Measurements from ENCODE around the gene SNRNP35.
"Not testable (repeated sequence)": the region's sequence is repeated elsewhere in the genome, so short reads cannot be mapped to it uniquely, and the experiment has no call there.

DNA sequence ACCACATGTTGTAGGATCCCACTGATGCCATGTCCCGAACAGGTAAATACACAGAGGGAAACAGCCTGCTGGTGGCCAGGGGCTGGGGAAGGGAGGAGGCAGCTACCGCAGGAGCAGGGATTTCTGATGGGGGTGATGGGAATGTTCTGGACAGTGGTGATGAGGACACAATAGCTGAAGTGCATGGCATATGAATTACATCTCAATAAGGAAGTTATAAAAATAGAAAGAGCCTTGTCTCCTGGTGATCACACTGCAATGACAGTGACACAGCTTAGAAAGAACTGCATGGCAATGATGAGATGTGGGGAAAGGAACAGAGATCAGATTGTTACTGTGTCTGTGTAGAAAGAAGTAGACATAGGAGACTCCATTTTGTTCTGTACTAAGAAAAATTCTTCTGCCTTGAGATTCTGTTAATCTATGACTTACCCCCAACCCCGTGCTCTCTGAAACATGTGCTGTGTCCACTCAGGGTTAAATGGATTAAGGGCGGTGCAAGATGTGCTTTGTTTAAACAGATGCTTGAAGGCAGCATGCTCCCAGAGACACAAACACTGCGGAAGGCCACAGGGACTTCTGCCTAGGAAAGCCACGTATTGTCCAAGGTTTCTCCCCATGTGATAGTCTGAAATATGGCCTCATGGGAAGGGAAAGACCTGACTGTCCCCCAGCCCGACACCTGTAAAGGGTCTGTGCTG lies 34.5 kb downstream of the SNRNP35 start:
- TF ChIP-seq, protein P1, sequence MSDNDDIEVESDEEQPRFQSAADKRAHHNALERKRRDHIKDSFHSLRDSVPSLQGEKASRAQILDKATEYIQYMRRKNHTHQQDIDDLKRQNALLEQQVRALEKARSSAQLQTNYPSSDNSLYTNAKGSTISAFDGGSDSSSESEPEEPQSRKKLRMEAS (IDR thresholded peaks at IDR 0.05): not testable (repeated sequence)
- TF ChIP-seq BRCA1 (IDR thresholded peaks at IDR 0.05; ENCODE audit: low read depth, low read length); TEAD4 (IDR thresholded peaks at IDR 0.05; ENCODE audit: low read depth, low read length); POLR2AphosphoS5 (IDR thresholded peaks at IDR 0.05; ENCODE audit: low read depth, low read length); TAF1 (IDR thresholded peaks at IDR 0.05; ENCODE audit: low read depth, low read length); CBX5 (IDR thresholded peaks at IDR 0.05; ENCODE audit: low read depth, low read length); CEBPB (IDR thresholded peaks at IDR 0.05; ENCODE audit: low read depth, low read length); JUND (IDR thresholded peaks at IDR 0.05; ENCODE audit: low read length); GABPA (IDR thresholded peaks at IDR 0.05; ENCODE audit: borderline replicate concordance, insufficient read depth, low read length); JUN (IDR thresholded peaks at IDR 0.05; ENCODE audit: low read depth, low read length); HDAC2 (IDR thresholded peaks at IDR 0.05; ENCODE audit: borderline replicate concordance in 1 of 2, low read depth in 2 of 2, low read length in 2 of 2): not testable (repeated sequence)
- TF ChIP-seq, protein P2, sequence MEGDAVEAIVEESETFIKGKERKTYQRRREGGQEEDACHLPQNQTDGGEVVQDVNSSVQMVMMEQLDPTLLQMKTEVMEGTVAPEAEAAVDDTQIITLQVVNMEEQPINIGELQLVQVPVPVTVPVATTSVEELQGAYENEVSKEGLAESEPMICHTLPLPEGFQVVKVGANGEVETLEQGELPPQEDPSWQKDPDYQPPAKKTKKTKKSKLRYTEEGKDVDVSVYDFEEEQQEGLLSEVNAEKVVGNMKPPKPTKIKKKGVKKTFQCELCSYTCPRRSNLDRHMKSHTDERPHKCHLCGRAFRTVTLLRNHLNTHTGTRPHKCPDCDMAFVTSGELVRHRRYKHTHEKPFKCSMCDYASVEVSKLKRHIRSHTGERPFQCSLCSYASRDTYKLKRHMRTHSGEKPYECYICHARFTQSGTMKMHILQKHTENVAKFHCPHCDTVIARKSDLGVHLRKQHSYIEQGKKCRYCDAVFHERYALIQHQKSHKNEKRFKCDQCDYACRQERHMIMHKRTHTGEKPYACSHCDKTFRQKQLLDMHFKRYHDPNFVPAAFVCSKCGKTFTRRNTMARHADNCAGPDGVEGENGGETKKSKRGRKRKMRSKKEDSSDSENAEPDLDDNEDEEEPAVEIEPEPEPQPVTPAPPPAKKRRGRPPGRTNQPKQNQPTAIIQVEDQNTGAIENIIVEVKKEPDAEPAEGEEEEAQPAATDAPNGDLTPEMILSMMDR (IDR thresholded peaks at IDR 0.05; ENCODE audit: control extremely low read depth in 1 of 3, insufficient read depth in 1 of 3, low read depth in 1 of 3, low read length in 3 of 3): not testable (repeated sequence)
- TF ChIP-seq, protein P3, sequence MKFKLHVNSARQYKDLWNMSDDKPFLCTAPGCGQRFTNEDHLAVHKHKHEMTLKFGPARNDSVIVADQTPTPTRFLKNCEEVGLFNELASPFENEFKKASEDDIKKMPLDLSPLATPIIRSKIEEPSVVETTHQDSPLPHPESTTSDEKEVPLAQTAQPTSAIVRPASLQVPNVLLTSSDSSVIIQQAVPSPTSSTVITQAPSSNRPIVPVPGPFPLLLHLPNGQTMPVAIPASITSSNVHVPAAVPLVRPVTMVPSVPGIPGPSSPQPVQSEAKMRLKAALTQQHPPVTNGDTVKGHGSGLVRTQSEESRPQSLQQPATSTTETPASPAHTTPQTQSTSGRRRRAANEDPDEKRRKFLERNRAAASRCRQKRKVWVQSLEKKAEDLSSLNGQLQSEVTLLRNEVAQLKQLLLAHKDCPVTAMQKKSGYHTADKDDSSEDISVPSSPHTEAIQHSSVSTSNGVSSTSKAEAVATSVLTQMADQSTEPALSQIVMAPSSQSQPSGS (IDR thresholded peaks at IDR 0.05; ENCODE audit: low read length): not testable (repeated sequence)

All from H1 (cell line).